Measurements from ENCODE around the gene C5orf15.

C5orf15 gene

DNA sequence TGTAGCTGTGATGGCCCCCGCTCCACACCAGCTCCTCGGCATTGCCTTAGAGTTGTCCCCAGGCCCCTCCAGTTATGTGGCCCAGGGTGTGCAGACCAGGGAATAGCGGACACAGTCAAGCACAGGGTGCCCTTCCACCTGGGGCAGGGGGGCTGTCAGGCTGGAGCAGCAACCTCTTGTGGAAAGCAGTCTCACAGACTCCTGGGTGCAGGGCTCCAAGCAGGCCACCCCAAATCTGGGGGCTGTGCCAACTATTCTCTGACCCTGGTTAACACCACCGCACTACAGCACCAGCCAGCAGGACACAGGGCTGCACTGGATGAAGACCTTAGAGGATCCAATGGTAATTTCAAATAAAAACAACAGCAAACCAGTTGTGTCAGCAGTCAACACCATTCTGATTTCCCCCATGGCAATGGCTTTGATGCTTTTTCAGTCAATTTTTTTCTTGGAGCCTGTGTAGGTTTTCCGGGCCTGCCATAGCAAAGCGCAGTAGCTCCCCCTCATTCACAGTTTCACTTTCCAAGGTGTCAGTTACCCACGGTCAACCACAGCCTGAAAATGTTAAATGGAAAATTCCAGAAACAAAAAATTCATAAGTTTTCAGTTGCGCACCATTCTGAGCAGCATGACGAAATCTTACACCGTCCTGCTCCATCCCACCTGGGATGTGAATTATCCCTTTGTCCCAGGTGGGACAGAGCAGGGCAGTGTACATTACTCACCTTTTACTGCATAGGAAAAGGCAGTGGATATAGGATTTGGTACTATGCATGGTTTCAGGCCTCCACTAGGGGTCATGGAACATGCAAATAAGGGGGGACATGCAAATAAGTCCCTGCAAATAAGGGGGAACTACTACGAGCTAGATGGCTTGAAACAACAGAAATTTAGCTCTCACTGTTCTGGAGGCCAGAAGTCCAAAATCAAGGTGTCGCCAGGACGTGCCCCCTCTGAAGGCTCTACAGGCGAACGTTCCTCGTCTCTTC lies 49.0 kb downstream of the C5orf15 start:
- no peak for DNase-seq

DNA sequence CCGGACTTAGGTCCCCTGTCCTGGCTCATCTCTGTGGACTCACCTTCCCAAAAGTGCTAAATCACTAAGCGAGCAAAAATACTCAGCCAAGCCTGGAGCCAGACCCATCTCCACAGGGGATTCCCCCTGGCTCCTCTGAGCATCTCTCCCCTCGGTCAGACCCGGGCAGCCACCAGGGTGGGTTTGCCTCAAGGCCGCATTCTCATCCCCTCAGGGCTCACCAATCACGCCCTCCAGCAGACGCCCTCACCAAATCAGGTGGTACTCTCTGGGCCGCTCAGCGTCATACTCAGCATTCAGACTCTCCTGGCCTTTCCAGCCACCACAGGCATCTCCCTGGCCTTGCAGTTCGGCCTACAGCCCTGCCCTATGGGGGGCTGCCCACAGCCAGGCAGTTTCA lies 49.7 kb downstream of the C5orf15 start:
- DNase-seq = no peak

DNA sequence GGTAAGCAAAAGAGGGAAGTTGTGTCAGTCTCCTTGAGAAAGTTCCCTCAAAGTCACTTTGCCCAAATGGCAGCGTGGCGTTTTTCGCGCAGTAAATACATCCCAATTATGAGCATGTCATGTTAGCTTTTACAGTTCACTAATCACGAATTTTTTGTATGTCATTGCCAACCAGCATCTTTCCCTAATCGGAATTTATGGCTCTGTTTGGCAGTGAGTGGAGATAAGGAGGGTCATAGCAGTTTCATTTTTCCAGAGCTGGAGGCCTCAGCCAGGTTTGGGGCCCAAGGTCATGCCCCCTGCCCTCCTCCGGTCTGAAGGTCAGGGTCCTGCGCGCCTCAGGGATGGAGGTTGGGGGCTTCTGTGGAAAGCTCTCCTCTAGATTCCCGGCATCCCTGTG lies 50.1 kb downstream of the C5orf15 start:
- DNase-seq = no peak

DNA sequence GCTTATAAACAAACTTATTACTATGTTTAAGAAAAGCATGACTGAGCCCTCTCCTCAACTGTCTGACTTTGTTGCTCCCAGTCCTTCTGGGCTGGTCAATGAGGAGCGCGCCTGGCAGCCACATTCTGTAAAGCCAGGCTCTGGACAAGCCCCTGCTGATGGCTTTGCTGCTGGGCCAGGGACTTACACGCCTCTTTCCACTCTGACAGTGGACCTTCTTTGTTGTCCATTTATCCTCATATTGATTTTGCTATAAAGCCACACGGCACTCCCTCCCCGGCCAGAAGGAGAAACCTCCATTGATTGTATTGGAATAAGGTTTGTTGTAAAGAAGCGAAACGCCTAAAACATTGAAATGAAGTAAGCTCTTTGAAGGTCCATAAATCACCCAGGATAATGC lies 50.6 kb downstream of the C5orf15 start:
- no peak for DNase-seq

DNA sequence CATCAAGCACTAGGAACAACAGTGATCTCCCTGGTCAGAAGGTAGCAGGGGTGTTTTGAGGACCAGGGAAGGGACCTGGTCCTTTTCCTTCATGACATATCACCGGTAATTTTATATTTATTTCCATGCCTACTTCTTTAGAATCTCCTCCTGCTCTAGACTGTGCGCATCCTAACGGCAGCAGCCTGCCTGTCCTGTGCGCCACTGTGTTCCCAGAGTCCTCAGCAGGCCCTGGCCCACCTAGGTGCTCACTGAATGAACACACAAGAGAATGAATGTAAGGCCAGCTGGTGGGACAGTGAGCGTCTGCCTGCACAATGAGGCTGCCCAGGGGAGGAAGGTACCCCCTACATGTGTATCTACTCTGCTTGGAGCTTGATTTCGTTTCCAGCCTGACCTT lies 51.5 kb downstream of the C5orf15 start:
- no peak for DNase-seq

DNA sequence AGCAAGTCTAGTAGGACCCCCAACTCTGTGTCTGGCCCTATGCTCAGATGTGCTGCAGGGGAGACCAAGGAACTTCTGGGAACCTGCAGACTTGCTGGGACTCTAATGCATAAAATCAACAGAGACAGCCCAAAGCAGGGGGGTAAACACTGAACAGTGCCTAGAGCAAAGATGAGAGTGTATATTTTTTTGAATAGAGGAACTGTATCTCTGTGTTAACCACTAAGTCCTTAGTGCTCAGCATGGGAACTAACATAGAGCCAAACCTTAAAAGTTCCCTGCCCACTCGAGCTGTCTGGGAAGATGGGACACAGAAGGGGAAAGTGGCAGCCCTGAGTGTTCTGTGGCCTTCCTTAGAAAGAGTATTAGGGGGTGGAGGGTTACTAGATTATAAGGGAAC lies 51.9 kb downstream of the C5orf15 start:
- DNase-seq = no peak

DNA sequence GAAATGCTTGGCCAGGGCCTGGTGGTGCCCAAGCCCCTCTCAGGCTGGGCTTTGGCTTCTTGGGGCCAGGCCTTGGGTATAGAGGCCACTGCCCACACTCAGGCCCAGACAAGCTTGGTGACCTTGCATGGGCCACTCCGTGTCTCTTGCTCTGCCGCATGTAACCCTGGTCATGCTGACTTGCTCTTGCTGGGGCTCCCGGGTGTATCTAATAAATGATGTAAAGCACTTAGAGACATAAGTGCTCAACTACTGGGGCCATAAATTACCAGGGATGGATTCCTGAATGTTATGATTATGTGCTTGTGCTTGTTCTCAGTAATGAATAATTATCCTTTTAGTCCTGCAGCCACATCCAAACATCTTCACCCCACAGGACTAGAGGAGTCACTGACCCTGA lies 54.0 kb downstream of the C5orf15 start:
- no peak for DNase-seq

DNA sequence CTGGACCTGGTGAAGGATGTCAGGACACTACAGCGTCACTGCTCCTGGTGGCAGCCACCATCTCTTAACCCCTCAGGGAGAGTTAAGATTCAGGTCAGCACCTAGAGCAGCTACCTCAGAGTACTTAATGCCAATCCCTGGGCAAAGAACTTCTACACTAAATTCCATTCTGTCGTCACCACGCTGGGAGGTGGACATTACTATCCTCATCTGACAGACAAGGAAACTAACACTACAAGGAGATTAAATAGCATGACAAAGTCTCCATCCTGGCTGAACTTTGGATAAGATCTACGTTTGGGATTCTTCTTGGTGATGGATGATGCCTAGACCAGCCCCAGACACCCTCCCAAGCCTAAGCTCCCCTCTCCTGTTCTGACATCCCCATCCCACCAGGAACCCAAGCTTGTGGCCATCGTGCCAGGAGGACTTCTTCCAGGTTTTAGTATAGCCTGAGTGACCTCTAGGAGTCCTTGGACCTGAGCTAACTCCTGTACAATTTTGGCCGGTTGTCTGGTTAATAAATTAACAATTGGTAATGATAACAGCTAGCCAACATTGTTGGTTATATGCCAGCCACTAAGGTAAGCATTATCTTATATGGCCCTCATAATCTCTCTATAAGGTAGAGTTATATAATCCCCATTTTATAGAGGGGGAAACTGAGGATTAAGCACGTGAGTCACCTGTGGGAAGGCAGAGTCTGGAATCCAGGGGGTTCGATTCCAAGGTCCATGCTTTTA lies 54.8 kb downstream of the C5orf15 start:
- DNase-seq = no peak

DNA sequence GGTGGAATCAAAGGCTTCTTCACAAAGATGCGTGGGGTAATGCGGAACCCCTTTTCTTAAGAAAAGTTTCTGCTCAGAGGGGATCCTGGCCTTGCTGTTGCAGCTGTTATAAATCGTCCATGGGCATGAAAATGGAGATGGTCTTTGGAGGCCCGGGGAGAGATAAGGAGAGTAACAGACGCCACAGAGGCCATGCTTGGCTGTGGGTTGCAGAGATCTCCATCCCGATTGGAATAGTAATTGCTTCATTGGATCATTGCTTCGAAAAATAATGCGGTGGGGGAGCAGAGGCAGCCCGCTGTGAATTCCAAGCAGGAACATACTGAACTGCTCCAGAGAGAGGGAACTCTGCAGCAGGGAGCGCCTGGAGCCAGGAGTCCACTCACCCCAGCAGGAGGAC lies 55.5 kb downstream of the C5orf15 start:
- DNase-seq = no peak

DNA sequence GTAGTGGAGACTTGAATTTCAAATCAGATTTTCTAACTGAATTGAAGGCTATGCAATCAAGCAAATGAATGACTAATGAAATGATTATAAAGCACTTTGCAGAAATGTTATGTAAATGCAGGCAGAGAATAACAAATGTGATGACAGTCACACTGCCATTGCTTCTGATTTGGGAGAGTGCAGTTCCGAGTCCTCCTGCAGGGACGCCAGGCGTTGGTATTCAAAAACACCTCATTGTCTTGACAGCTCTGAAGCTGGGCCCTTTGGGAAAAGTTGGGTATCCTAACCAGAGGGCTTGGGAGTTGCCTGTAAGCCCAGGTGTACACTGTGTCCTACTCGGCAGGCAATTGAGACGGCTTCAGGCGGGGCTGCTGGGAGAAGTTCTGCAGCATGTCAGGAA lies 57.9 kb downstream of the C5orf15 start:
- DNase-seq = no peak

DNA sequence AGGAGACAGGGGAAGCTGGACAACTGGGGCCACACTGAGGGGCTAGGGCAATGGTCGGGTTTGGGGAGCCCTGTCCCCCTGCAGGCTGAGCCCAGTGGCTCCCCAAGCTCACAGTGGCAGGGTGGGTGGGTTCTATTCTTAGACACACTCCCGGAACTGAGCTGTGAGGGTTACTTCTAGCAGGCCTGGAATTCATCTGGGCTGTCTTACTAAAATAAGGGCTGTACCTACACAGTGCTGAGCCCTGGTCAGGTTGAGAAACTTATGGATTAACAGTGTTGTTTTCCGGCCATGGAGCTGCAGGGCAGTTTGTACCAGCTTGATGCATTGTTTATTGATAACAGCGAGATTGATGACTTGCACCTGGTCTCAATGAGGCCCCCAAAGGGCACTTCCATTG lies 58.8 kb downstream of the C5orf15 start:
- DNase-seq = no peak

DNA sequence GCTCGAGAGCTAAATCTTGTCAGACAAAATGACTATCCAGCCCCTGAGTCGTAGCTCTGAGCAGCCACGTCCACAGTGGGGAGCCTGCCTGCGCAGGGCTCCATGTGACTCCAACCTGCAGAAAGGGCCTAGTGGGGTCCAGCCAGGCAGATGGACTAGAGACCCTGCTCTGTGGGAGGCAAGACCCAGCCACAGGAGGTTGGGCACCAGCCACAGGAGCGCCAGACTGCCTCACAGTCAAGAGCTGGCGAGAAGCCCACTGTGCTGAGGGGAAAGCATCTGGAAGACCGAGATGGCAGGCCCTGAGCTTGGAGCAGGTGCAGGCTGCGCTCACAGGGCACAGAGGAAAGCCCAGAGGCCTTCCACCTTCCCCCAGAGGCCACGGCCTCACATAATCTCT lies 61.4 kb downstream of the C5orf15 start:
- DNase-seq = no peak

DNA sequence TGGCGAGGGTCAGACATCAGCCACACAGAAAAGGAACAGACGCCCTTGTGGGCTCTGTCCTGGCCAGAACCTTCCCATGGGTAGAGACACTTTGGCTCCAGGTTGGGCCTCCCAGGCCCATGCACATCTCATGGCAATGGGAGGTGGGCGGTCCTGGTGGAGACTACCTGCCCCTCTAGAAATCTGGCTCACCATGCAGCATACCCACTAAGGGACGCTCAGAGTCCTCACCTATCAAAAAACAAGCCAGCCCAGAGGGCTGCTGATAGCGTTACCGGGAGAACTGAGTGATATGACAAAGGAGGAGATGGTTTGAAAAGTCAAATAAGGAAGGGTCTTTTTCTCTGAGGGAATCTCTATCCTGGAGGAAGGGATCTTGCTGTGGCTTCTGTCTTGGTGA lies 62.1 kb downstream of the C5orf15 start:
- no peak for DNase-seq

Measured in GF-D8 (cell line).